GM21825 (cell line): ENCODE results near the gene APOOL.
"Not testable (repeated sequence)": the region's sequence is repeated elsewhere in the genome, so short reads cannot be mapped to it uniquely, and the experiment has no call there.

Source experiments
- ATAC-seq: cut with Tn5 transposase; IDR thresholded peaks from one replicate; pipeline ENCODE4 v1.9.1; 2021; ENCODE audit warnings: mild to moderate bottlenecking, moderate library complexity; ENCODE audit not compliant: unreplicated experiment

Gene APOOL

GRCh38 chrX:85077247-85077646, 73.6 kb downstream of the APOOL start:
- not testable (repeated sequence) for ATAC-seq

- ATAC-seq = peak; percentile 91
Observed at GRCh38 chrX:85084770-85085393, 81.2 kb downstream of the APOOL start.

- ATAC-seq = no peak
Observed at GRCh38 chrX:85089321-85089840, 85.7 kb downstream of the APOOL start.

GRCh38 chrX:85107407-85107806, 103.7 kb downstream of the APOOL start:
- ATAC-seq = no peak

- no peak for ATAC-seq
Observed at GRCh38 chrX:85108165-85108564, 104.5 kb downstream of the APOOL start.

- ATAC-seq = peak; percentile 65
Observed at GRCh38 chrX:85109235-85109634, 105.6 kb downstream of the APOOL start.

GRCh38 chrX:85111347-85111746, 107.7 kb downstream of the APOOL start:
- no peak for ATAC-seq

- no peak for ATAC-seq
Observed at GRCh38 chrX:85112293-85112692, 108.6 kb downstream of the APOOL start.

GRCh38 chrX:85113746-85114145, 110.1 kb downstream of the APOOL start:
- no peak for ATAC-seq

- ATAC-seq = no peak
Observed at GRCh38 chrX:85114171-85114570, 110.5 kb downstream of the APOOL start.

- no peak for ATAC-seq
Observed at GRCh38 chrX:85114776-85115175, 111.1 kb downstream of the APOOL start.

GRCh38 chrX:85115252-85115651, 111.6 kb downstream of the APOOL start:
- no peak for ATAC-seq

GRCh38 chrX:85136409-85136808, 132.7 kb downstream of the APOOL start:
- ATAC-seq = no peak

- no peak for ATAC-seq
Observed at GRCh38 chrX:85139422-85139821, 135.7 kb downstream of the APOOL start.

- peak; percentile 58 for ATAC-seq
Observed at GRCh38 chrX:85140964-85141363, 137.3 kb downstream of the APOOL start.
